Measurements from ENCODE around the gene BNIP1.
A peak's percentile ranks its signal among the peaks of the same experiment; 100 is the strongest.

The BNIP1 gene

DNA sequence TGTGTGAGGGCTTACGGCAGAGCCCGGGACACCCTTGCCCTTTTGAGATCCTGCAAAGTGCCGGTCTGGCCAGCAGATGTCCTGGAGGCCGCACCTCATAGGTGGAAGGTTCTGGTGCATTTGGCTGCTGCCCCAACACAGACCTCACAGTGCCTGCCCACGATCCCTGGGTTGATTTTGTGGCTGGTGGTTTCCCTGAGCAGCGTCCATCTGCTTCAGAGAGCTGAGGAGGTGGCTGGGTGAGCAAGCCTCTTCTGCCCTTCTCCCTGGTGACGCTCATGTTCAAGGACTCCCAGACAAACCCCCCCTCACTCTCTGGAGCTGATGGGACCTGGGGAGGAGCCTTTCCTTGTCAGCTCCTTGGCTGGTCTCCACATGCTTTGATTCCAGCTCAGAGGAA, 18.9 kb downstream of the BNIP1 start:
- TF ChIP-seq, protein P1, sequence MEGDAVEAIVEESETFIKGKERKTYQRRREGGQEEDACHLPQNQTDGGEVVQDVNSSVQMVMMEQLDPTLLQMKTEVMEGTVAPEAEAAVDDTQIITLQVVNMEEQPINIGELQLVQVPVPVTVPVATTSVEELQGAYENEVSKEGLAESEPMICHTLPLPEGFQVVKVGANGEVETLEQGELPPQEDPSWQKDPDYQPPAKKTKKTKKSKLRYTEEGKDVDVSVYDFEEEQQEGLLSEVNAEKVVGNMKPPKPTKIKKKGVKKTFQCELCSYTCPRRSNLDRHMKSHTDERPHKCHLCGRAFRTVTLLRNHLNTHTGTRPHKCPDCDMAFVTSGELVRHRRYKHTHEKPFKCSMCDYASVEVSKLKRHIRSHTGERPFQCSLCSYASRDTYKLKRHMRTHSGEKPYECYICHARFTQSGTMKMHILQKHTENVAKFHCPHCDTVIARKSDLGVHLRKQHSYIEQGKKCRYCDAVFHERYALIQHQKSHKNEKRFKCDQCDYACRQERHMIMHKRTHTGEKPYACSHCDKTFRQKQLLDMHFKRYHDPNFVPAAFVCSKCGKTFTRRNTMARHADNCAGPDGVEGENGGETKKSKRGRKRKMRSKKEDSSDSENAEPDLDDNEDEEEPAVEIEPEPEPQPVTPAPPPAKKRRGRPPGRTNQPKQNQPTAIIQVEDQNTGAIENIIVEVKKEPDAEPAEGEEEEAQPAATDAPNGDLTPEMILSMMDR (conservative IDR thresholded peaks at IDR 0.05; ENCODE audit: low read depth, low read length), result no peak
- DNase-seq (ENCODE audit: low read depth), result no peak
- no peak overlapping the region for H3K4me3 ChIP-seq (ENCODE audit: low read depth, low read length)

DNA sequence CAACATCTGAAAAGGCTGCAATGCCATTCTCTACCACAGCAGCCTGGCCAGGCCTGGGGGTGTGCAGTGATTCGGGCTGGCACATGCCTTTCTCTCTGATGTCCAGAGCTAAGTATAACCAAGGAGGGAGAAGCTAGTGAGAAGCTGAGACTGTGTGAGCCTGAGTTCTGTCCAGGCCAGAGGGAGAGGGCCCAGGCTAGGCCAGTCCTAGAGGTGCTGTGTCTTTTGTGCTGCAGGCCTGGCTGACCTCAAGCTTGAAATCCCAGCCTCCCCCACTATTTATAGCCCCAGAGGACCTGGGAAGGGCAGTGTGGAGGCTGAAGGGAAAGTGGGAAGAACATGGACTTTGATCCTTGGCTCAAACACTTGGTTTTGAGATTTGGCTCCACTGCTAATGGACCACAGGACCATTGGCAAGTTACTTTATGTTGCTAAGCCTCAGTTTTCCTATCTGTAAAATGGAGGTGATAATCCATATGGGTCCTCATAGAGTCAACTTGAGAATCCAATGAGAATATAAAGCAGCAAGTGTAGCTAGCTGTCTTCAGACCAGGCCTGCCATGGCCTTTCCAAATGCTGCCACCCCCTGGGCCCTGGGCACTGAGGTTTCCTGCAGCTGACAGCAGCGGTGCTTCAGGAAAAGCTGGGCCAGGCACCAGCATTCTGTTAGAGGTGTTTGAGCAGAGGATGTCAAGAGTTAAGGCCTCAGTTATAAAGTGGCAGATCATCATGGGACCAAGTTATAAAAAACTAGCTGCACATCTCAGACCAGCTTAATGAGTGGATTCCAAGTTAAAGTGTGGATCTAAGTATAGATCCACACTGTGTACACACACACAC, 21.1 kb downstream of the BNIP1 start:
- no peak overlapping the region for H3K4me3 ChIP-seq (ENCODE audit: low read depth, low read length)
- no peak for DNase-seq (ENCODE audit: low read depth)
- TF ChIP-seq, protein P1 (conservative IDR thresholded peaks at IDR 0.05; ENCODE audit: low read depth, low read length), result no peak

DNA sequence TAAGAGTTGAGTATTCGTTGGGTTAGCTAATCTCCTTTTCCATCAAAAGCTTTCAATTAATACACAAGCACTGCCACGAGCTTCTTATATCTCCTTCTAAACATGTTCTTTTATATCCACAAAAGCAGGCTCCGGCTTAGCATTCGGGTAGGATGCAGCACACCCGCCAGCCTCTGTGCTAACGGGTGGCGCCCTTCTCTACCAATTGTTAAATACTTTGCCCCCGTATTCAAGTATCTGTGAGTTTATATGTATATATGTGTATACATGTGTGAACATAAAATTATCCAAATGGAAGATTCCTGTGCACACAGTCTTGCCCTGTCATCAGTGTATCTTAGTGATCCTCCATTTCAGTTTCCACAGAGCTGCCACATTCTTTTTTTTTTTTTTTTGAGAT, 27.8 kb downstream of the BNIP1 start:
- no peak overlapping the region for H3K4me3 ChIP-seq (ENCODE audit: low read depth, low read length)
- TF ChIP-seq, protein P1 (conservative IDR thresholded peaks at IDR 0.05; ENCODE audit: low read depth, low read length), result no peak
- DNase-seq (ENCODE audit: low read depth), result no peak

DNA sequence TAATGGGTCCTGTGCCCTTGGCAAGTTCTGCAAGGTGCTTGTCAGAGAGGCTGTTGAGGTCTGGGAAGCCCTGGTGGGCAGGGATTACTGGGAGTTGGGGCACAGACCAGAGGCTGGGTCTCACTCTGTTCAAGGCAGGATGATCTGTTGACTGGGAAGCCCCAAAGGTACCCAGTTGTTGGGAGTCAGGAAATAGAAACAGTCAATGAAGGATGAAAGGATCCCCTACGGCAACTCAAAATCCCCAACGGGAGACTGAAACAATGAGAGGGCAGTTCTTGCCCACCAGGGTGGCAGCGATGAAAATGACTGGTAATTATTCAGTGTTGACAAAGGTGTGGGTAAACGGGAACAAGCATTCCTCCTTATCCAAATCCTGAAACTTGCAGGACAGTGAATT, 31.2 kb downstream of the BNIP1 start:
- no peak overlapping the region for H3K4me3 ChIP-seq (ENCODE audit: low read depth, low read length)
- TF ChIP-seq, protein P1 (conservative IDR thresholded peaks at IDR 0.05; ENCODE audit: low read depth, low read length), result no peak
- no peak for DNase-seq (ENCODE audit: low read depth)

DNA sequence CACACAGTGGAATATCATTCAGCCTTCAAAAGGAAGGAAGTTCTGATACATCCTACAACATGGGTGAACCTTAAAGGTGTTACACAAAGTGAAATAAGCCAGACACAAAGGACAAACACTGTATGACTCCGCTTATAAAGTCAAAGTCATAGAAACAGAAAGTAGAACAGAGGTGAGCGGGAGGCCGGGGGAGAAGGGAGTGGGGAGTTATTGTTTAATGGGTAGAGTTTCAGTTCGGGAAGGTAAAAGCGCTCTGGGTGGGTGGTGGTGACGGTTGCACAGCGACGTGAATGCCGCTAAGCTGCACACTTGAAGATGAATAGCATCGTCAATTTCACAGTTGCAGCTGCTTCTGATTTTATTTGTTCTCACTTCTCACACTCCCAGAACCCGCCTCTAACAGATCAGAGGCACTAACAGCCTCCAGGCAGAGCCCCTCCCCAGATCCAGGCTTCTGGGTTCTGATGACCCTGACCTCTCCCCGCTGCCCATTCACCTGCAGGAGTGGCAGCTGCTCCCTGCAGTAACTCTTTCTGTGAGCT, 34.1 kb downstream of the BNIP1 start:
- DNase-seq (ENCODE audit: low read depth), result no peak
- no peak overlapping the region for H3K4me3 ChIP-seq (ENCODE audit: low read depth, low read length)
- TF ChIP-seq, protein P1 (conservative IDR thresholded peaks at IDR 0.05; ENCODE audit: low read depth, low read length), result no peak

DNA sequence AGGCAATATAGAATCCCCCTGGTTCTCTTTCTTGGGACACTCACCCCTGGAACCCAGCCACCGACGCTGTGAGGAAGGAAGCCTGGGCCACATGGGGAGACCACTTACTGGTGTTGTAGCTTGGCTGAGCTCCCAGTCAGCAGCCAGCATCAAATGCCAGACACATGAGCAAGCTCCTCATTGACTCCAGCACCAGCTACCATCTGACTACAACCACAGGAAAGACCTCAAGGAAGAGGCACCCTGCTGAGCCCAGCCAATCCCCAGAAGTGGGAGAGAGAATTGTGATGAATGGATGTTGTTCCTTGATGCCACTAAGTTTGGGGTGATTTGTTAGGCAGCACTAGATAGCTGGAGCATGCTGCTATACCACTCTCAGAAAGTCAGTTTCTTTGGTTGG, 36.0 kb downstream of the BNIP1 start:
- TF ChIP-seq, protein P1 (conservative IDR thresholded peaks at IDR 0.05; ENCODE audit: low read depth, low read length), result no peak
- no peak overlapping the region for H3K4me3 ChIP-seq (ENCODE audit: low read depth, low read length)
- peak; percentile 70 for DNase-seq (ENCODE audit: low read depth)
